Stomach (tissue), 9 donors: ENCODE results near the gene WNT11. TPM values are rescaled to one million over a fixed set of nuclear protein-coding genes. Genes with fewer than 3 reads are reported as not detected.

Source experiments
- DNase-seq, 2 donors: peaks; one replicate each; pipeline versions ENCODE4 v3.0.0 to v3.0.0-alpha.2; 2013 to 2019
- H3K27ac ChIP-seq, 5 donors: fragments of 200-600 bp in 4 of 5; sonication (generic) in 4 of 5; one replicate each; pipeline ENCODE4 v1.5.1; 2013 to 2019; ENCODE audit warnings: mild to moderate bottlenecking in 1 of 5, moderate library complexity in 1 of 5
- H3K27me3 ChIP-seq, 3 donors: fragments of 200-600 bp; sonication (generic); one replicate each; pipeline ENCODE4 v1.5.1; 2017 to 2019; ENCODE audit warnings: mixed run types in 1 of 3
- H3K36me3 ChIP-seq, 4 donors: fragments of 200-600 bp; sonication (generic); 1 replicate in 3 of 4; 2 replicates in 1 of 4; pipeline ENCODE4 v1.5.1; 2016 to 2019
- H3K4me1 ChIP-seq, 4 donors: fragments of 200-600 bp; sonication (generic); one replicate each; pipeline ENCODE4 v1.5.1; 2016 to 2019
- H3K4me3 ChIP-seq, 4 donors: fragments of 200-600 bp; sonication (generic) in 3 of 4; one replicate each; pipeline ENCODE4 v1.5.1; 2016 to 2019; ENCODE audit warnings: mild to moderate bottlenecking in 1 of 4
- H3K9me3 ChIP-seq, 4 donors: fragments of 200-600 bp; sonication (generic); one replicate each; pipeline ENCODE4 v1.5.1; 2016 to 2019
- EP300 ChIP-seq: sonication (generic); formaldehyde crosslinking; IDR thresholded peaks from one replicate; pipeline ENCODE4 v1.6.1; 2017; ENCODE audit warnings: antibody characterized with exemption
- POLR2A ChIP-seq, 4 donors: fragments of 450-650 bp; IDR thresholded peaks; one replicate each; pipeline ENCODE4 v1.6.1; 2016; ENCODE audit warnings: antibody characterized with exemption in 4 of 4, control low read depth in 2 of 4, mild to moderate bottlenecking in 1 of 4, moderate library complexity in 1 of 4
- POLR2AphosphoS5 ChIP-seq, 3 donors: sonication (generic); formaldehyde crosslinking; IDR thresholded peaks; one replicate each; pipeline ENCODE4 v1.6.1; 2016; ENCODE audit warnings: antibody characterized with exemption in 3 of 3
- WGBS, 5 donors: extraction: QIAGEN DNeasy Blood & Tissue Kit in 3 of 5; methylation state at CpG; one replicate each; pipeline versions ENCODE4 v1.1.5 to v1.1.7; 2013 to 2018; 5-methylcytosine and 5-hydroxymethylcytosine counted together
- intact Hi-C: fragments of 100-400 bp; cut with DNase I; formaldehyde crosslinking; loops from one replicate; pipeline ENCODE4 v1.15.1; 2023; ENCODE audit warnings: low total_unique reads
- polyA plus RNA-seq, 3 donors: library from polyadenylated mRNA; stranded (reverse); fragments of 200-250 nt; gene quantifications; one replicate each; pipeline ENCODE4 v1.2.3, GENCODE V29; 2013
- total RNA-seq, 5 donors: library from RNA; depleted of rRNA; stranded (reverse); fragments of >200 nt; gene quantifications; one replicate each; pipeline versions ENCODE4 v1.1.0 to v1.2.3, GENCODE V29; 2014 to 2016
- TF ChIP-seq, protein P1 (sequence below), 7 experiments: fragments of 450-650 bp in 4 of 7; fragments of 200-600 bp in 3 of 7; sonication (generic) in 3 of 7; IDR thresholded peaks; one replicate each; pipeline ENCODE4 v1.5.1; 2016 to 2019; ENCODE audit warnings: antibody characterized with exemption in 7 of 7, control low read depth in 2 of 7, mild to moderate bottlenecking in 1 of 7
- donor health status: healthy with polysubstance abuse.
- donor health status: Bipolar disorder and iron deficiency.
- donor health status: healthy.

Gene WNT11
- total and polyA plus RNA-seq, 8 donors: 0.12 to 96.7 (median 1.3) TPM; not detected in 2

DNA sequence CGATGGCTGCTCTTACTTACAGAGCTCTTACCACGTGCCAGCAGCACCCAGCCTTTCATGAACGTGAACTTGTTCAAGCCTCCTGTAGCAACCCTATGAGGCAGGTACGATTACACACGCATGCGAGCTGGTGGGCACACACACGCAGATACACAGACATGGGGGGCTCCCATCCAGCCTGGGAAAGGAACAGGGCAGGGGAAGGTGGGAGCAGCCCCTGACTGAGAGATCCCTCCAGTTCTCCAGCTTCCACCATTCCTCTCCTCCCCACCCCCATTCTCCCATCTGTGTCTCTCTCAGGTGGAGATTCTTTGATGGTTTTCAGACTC, 37.6 kb upstream of the WNT11 start:
- TF ChIP-seq EP300 (no peak), POLR2AphosphoS5 (IDR thresholded peaks at IDR 0.05) (no peak), POLR2A (IDR thresholded peaks at IDR 0.05) (no peak)
- TF ChIP-seq, protein P1, sequence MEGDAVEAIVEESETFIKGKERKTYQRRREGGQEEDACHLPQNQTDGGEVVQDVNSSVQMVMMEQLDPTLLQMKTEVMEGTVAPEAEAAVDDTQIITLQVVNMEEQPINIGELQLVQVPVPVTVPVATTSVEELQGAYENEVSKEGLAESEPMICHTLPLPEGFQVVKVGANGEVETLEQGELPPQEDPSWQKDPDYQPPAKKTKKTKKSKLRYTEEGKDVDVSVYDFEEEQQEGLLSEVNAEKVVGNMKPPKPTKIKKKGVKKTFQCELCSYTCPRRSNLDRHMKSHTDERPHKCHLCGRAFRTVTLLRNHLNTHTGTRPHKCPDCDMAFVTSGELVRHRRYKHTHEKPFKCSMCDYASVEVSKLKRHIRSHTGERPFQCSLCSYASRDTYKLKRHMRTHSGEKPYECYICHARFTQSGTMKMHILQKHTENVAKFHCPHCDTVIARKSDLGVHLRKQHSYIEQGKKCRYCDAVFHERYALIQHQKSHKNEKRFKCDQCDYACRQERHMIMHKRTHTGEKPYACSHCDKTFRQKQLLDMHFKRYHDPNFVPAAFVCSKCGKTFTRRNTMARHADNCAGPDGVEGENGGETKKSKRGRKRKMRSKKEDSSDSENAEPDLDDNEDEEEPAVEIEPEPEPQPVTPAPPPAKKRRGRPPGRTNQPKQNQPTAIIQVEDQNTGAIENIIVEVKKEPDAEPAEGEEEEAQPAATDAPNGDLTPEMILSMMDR (IDR thresholded peaks at IDR 0.05): no peak
- intact Hi-C loops: no loop called here
- H3K4me1 ChIP-seq: no peaks in the 10 kb centered on the region
- no peak overlapping the region for H3K4me3 ChIP-seq
- no peaks in the 10 kb centered on the region for H3K9me3 ChIP-seq
- H3K36me3 ChIP-seq: no peaks in the 10 kb centered on the region
- WGBS, 5 donors: 72 to 86% (median 78%) methylated on average over 6 to 7 of the region's 7 CpGs
- no peak for DNase-seq
- H3K27ac ChIP-seq: no peak overlapping the region
- H3K27me3 ChIP-seq: peaks cover 0 to 23% (median 0%) of the 10 kb centered on the region in 3 donors

DNA sequence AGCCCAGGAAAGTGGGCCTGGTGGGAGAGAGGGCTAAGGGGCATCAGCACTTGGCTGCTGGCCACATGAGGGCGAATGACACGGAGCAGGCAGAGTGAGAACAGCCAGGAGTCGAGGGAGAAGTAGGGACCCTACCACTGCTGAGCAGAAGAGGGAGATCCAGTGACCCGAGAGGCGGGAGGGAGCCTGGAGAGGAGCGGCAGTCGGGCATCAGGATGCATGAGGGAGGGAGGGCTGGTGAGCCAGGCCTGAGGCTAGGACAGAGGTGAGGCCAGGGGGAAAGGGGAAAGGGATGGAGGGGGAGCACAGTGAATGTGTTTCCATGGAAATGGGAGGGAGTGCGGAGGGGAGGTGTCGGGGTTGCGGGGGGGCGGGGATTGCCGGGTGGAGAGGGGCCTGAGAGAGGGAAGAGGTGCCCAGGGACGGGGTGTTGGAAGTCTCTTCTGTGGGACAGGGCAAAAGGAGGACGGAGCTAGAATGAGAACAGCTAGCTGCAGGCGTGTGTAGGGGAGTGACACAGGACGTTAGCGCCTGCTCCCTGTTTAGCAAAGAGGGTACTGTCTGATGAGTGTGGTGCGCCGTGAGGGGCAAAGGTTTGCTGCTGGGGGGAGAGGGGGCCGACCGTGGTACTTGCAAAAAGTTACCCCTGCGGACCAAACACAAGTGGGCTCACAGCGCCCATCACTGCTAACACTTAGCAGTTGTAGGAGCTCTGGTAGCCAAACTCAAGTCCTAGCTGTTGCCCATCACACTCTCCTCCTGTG, 37.1 kb upstream of the WNT11 start:
- TF ChIP-seq POLR2AphosphoS5 (IDR thresholded peaks at IDR 0.05): no peak
- TF ChIP-seq, protein P1 (IDR thresholded peaks at IDR 0.05): no peak
- no peak for TF ChIP-seq EP300
- TF ChIP-seq POLR2A (IDR thresholded peaks at IDR 0.05): no peak
- Histone ChIP-seq H3K36me3 (no peaks in the 10 kb centered on the region), H3K4me3 (no peak overlapping the region), H3K9me3 (no peaks in the 10 kb centered on the region), H3K27ac (no peak overlapping the region), H3K4me1 (no peaks in the 10 kb centered on the region), H3K27me3 (peaks cover 0 to 23% (median 0%) of the 10 kb centered on the region in 3 donors)
- intact Hi-C loops: no loop called here
- DNase-seq: no peak
- WGBS, 5 donors: 45 to 58% (median 48%) methylated on average over 22 to 23 of the region's 23 CpGs

DNA sequence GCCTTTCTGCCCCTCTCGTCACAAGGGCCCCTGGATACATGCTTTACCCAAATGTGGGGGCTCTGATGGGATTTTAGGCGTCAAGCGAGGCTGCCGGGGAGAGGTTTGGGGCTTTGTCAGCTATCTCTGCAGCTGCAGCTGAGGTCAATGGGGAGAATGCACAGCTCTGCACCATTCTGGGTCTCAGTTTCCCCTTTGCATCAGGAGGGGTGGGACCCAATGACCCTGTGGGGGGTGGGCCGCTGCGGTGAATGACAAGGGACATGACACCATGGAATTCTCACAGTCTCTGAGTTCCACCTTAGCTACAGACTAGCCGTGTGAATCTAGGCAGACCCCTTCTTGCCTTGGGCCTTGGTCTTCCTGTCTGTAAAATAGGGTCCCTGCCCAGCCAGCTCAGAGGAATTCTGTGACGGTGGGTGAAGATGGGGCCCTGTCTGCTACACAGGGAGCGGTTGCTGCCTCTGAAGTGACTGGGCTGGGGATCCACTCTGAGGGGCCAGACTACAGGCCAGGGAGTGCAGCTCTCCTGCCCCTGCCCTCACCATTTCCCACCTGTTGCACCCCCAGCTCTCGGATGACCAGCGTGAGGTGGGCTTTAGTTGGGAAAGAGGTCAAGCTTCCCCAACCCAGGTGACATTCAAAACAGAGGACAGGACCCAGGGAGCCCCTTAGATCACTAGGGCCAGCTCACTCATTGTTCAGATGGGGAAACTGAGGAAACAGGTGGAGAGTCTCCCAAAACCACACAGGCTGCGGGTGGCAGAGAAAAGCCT, 35.9 kb upstream of the WNT11 start:
- WGBS, 5 donors: 93 to 98% (median 94%) methylated on average over 9 to 12 of the region's 12 CpGs

More for the DNA sequence above, 35.9 kb upstream of the WNT11 start:
- Histone ChIP-seq H3K27me3 (peaks cover 0 to 23% (median 0%) of the 10 kb centered on the region in 3 donors), H3K4me3 (no peak overlapping the region), H3K27ac (no peak overlapping the region), H3K9me3 (no peaks in the 10 kb centered on the region), H3K4me1 (no peaks in the 10 kb centered on the region), H3K36me3 (no peaks in the 10 kb centered on the region)
- intact Hi-C loops: no loop called here
- DNase-seq: no peak
- TF ChIP-seq POLR2A (IDR thresholded peaks at IDR 0.05) (no peak), POLR2AphosphoS5 (IDR thresholded peaks at IDR 0.05) (no peak), EP300 (no peak)
- TF ChIP-seq, protein P1 (IDR thresholded peaks at IDR 0.05): no peak
